Loucy (cell line): ENCODE data around the gene GAPDH.

ENCODE experiments used
- H2AFZ ChIP-seq: fragments of 200-600 bp; sonication (generic); 2 replicates; pipeline ENCODE4 v1.6.0; 2016; ENCODE audit warnings: antibody characterized with exemption, mild to moderate bottlenecking, low read length, moderate library complexity
- H3F3A ChIP-seq: fragments of 200-600 bp; 2 replicates; pipeline ENCODE4 v1.6.0; 2016; ENCODE audit warnings: antibody characterized with exemption, low read depth, mild to moderate bottlenecking
- H3K27me3 ChIP-seq: fragments of 200-600 bp; sonication (generic); 2 replicates; pipeline ENCODE4 v1.6.1; 2014; ENCODE audit warnings: low read length, mild to moderate bottlenecking; ENCODE audit not compliant: insufficient read depth, poor library complexity, severe bottlenecking
- H3K36me3 ChIP-seq: fragments of 200-600 bp; sonication (generic); 2 replicates; pipeline ENCODE4 v1.6.1; 2016; ENCODE audit warnings: low read length; ENCODE audit not compliant: insufficient read depth
- H3K4me1 ChIP-seq: fragments of 200-600 bp; sonication (generic); 2 replicates; pipeline ENCODE4 v1.5.1; 2014; ENCODE audit warnings: low read length, mild to moderate bottlenecking; ENCODE audit not compliant: insufficient read depth, poor library complexity, severe bottlenecking
- H3K4me2 ChIP-seq: fragments of 200-600 bp; sonication (generic); 2 replicates; pipeline ENCODE4 v1.6.0; 2014; ENCODE audit warnings: antibody characterized with exemption, low read length, low read depth, mild to moderate bottlenecking; ENCODE audit not compliant: poor library complexity, severe bottlenecking
- H3K4me3 ChIP-seq: fragments of 200-600 bp; sonication (generic); 2 replicates; pipeline ENCODE4 v1.5.1; 2014; ENCODE audit warnings: low read length, mild to moderate bottlenecking, mixed read lengths; ENCODE audit not compliant: poor library complexity, severe bottlenecking
- H3K79me2 ChIP-seq: fragments of 200-600 bp; sonication (generic); 2 replicates; pipeline ENCODE4 v1.6.1; 2014; ENCODE audit warnings: low read length; ENCODE audit not compliant: insufficient read depth
- H3K9ac ChIP-seq: fragments of 200-600 bp; sonication (generic); 2 replicates; pipeline ENCODE4 v1.6.0; 2014; ENCODE audit warnings: mild to moderate bottlenecking, low read depth, low read length, moderate library complexity; ENCODE audit not compliant: poor library complexity, severe bottlenecking
- H3K9me2 ChIP-seq: fragments of 200-600 bp; sonication (generic); replicated peaks from 2 replicates; pipeline ENCODE4 v1.6.1; 2016; ENCODE audit warnings: low read depth, low read length, mixed read lengths
- H3K9me3 ChIP-seq: fragments of 200-600 bp; sonication (generic); 2 replicates; pipeline ENCODE4 v1.6.1; 2014; ENCODE audit warnings: mild to moderate bottlenecking, antibody characterized with exemption, low read length, low read depth; ENCODE audit not compliant: insufficient read depth
- H4K20me1 ChIP-seq: fragments of 200-600 bp; sonication (generic); 2 replicates; pipeline ENCODE4 v1.6.0; 2014; ENCODE audit warnings: antibody characterized with exemption, low read length, mild to moderate bottlenecking; ENCODE audit not compliant: insufficient read depth, poor library complexity, severe bottlenecking
- CTCF ChIP-seq: fragments of 200-600 bp; sonication (generic); conservative IDR thresholded peaks from 2 replicates; pipeline ENCODE4 v1.5.1; 2014; ENCODE audit warnings: mild to moderate bottlenecking, antibody characterized with exemption, low read length
- EZH2phosphoT487 ChIP-seq: fragments of 200-600 bp; IDR thresholded peaks from 2 replicates; pipeline ENCODE4 v1.6.1; 2018; ENCODE audit warnings: antibody characterized with exemption, mild to moderate bottlenecking, moderate library complexity, borderline replicate concordance

GAPDH gene

GRCh38 chr12:6522193-6522592, 12.1 kb upstream of the GAPDH start:
- no peaks in the 10 kb centered on the region for H3F3A ChIP-seq

GRCh38 chr12:6523708-6524107, 10.6 kb upstream of the GAPDH start:
- H3K4me3 ChIP-seq = no peak overlapping the region
- peaks cover 99% of the 10 kb centered on the region for H3K36me3 ChIP-seq
- H3K4me1 ChIP-seq = no peaks in the 10 kb centered on the region
- H3K9me2 ChIP-seq = no peaks in the 10 kb centered on the region
- H3K4me2 ChIP-seq = no peak overlapping the region
- H3K9ac ChIP-seq = no peak overlapping the region
- no peaks in the 10 kb centered on the region for H3K27me3 ChIP-seq
- H4K20me1 ChIP-seq = no peaks in the 10 kb centered on the region
- H2AFZ ChIP-seq = no peak overlapping the region
- H3F3A ChIP-seq = no peaks in the 10 kb centered on the region
- H3K9me3 ChIP-seq = no peaks in the 10 kb centered on the region
- TF ChIP-seq CTCF (no peak), EZH2phosphoT487 (no peak)
- no peaks in the 10 kb centered on the region for H3K79me2 ChIP-seq

More at GRCh38 chr12:6522193-6522592, 12.1 kb upstream of the GAPDH start:
- no peak overlapping the region for H3K9ac ChIP-seq
- no peak for TF ChIP-seq CTCF
- no peak for TF ChIP-seq EZH2phosphoT487
- H3K4me3 ChIP-seq = no peak overlapping the region
- H3K4me2 ChIP-seq = no peak overlapping the region
- H3K9me2 ChIP-seq = no peaks in the 10 kb centered on the region
- H2AFZ ChIP-seq = no peak overlapping the region
- no peaks in the 10 kb centered on the region for H3K4me1 ChIP-seq
- no peaks in the 10 kb centered on the region for H4K20me1 ChIP-seq
- no peaks in the 10 kb centered on the region for H3K27me3 ChIP-seq
- H3K79me2 ChIP-seq = no peaks in the 10 kb centered on the region
- H3K36me3 ChIP-seq = peaks cover 99% of the 10 kb centered on the region
- H3K9me3 ChIP-seq = no peaks in the 10 kb centered on the region

DNA sequence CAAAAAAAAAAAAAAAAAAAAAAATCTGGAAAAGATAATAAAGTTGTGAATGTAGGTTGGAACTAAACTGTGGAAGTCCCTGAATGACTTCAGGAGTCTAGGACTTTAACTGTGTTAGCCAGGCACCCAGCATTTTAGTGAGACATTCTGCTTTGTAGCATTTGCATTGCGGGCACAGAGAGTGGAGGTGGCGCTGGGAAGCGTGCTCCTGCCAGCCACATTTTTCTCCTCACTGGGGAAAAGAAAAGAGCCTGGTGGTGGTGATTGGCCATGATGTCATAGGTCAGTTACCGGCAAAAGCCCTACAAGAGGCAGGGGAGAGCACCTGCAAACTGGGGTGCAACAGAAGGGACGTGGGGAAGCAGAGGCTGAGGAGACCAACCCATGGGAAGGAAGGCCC, 9.7 kb upstream of the GAPDH start:
- Histone ChIP-seq H3K36me3 (peaks cover 100% of the 10 kb centered on the region), H3K9me3 (no peaks in the 10 kb centered on the region), H3K9ac (no peak overlapping the region), H3K27me3 (no peaks in the 10 kb centered on the region), H4K20me1 (no peaks in the 10 kb centered on the region), H3K4me3 (no peak overlapping the region), H3K4me2 (no peak overlapping the region), H3K4me1 (no peaks in the 10 kb centered on the region), H3K79me2 (no peaks in the 10 kb centered on the region), H2AFZ (no peak overlapping the region), H3K9me2 (no peaks in the 10 kb centered on the region), H3F3A (no peaks in the 10 kb centered on the region)
- TF ChIP-seq CTCF = no peak
- TF ChIP-seq EZH2phosphoT487 = no peak
